ENCODE measurements around the gene USHBP1. TPM values are rescaled to one million over a fixed set of nuclear protein-coding genes. Genes with fewer than 3 reads are reported as not detected.

Gene USHBP1
- total and polyA plus RNA-seq, 2 of the 4 experiments (the other 2 are of a cell fraction), result not detected

- Histone ChIP-seq H3K27ac (ENCODE audit: insufficient read depth, low read length) (no peak overlapping the region), H3K4me2 (ENCODE audit: low read depth, low read length) (no peak overlapping the region), H2BK120ac (ENCODE audit: low read depth, low read length) (no peak overlapping the region), H4K20me1 (ENCODE audit: insufficient read depth, low read length) (peaks cover 5% of the 10 kb centered on the region), H3K27me3 (ENCODE audit: control insufficient read depth, insufficient read depth, low read length) (no peaks in the 10 kb centered on the region), H2AK9ac (replicated peaks; ENCODE audit: low read depth, low read length, poor library complexity) (no peak overlapping the region), H2AK5ac (ENCODE audit: low read depth, low read length) (no peak overlapping the region), H4K5ac (ENCODE audit: low read depth, low read length) (no peak overlapping the region), H3K4ac (ENCODE audit: low read depth, low read length) (no peak overlapping the region), H3K56ac (ENCODE audit: extremely low read depth, insufficient read depth, low read length) (no peak overlapping the region), H3K36me3 (ENCODE audit: control insufficient read depth, insufficient read depth, low read length) (peaks cover 32% of the 10 kb centered on the region), H4K8ac (ENCODE audit: low read depth in 2 of 2, low read length in 2 of 2) (no peak overlapping the region), H2BK20ac (ENCODE audit: low read depth, low read length) (no peak overlapping the region), H3K9ac (ENCODE audit: low read depth, low read length) (no peak overlapping the region), H3K4me1 (ENCODE audit: control insufficient read depth, insufficient read depth, low read length) (peaks cover 3% of the 10 kb centered on the region), H3K14ac (replicated peaks; ENCODE audit: low read depth, low read length) (no peak overlapping the region), H3K23ac (ENCODE audit: low read depth, low read length) (no peak overlapping the region), H2AFZ (replicated peaks; ENCODE audit: low read length, poor library complexity) (no peak overlapping the region), H3K18ac (ENCODE audit: low read depth, low read length) (no peak overlapping the region), H4K91ac (ENCODE audit: insufficient read depth, low read depth, low read length) (no peak overlapping the region), H3K4me3 (ENCODE audit: insufficient read depth, low read depth, low read length) (no peak overlapping the region), H2BK15ac (ENCODE audit: low read depth, low read length) (no peak overlapping the region), H2BK5ac (ENCODE audit: low read depth, low read length, poor library complexity, severe bottlenecking) (no peak overlapping the region), H3K9me1 (ENCODE audit: insufficient read depth, low read length) (peaks cover 9% of the 10 kb centered on the region; the same call in 1 of the 2 replicates), H3K79me1 (ENCODE audit: low read depth in 1 of 2, low read length in 2 of 2) (peaks cover 24 to 58% of the 10 kb centered on the region in 2 experiments), H3K9me3 (ENCODE audit: control insufficient read depth, insufficient read depth, low read length) (no peaks in the 10 kb centered on the region)
- ChIA-PET POLR2A (ENCODE audit: unreplicated experiment) (no interaction called here), CTCF (interaction anchor here (0.6 kb wide), 1 partner anchor 726 kb away, joined by 4 read pairs; no protein-coding TSS in a partner anchor)
- ATAC-seq (ENCODE audit: low read depth) (no peak), DNase-seq (no peak)
- TF ChIP-seq BHLHE40 (IDR thresholded peaks at IDR 0.05; ENCODE audit: low read depth, low read length) (no peak), NFE2L2 (IDR thresholded peaks at IDR 0.05; ENCODE audit: low read depth, low read length) (no peak), FOS (IDR thresholded peaks at IDR 0.05; ENCODE audit: low read depth, low read length) (no peak), MXI1 (IDR thresholded peaks at IDR 0.05; ENCODE audit: borderline replicate concordance, low read depth, low read length) (no peak), RAD21 (IDR thresholded peaks at IDR 0.05; ENCODE audit: low read length) (no peak)
- no TSS peak for BruUV-seq (replicated peaks)
- no CpG with 5 or more reads among the region's 3 CpGs for WGBS, 2 experiments (ENCODE audit: extremely low coverage in 2 of 2, insufficient read length in 1 of 2)
- dilution Hi-C loops (cut with HindIII; ENCODE audit: low sequenced_read_pairs, unreplicated experiment), result no loop called here
- intact Hi-C loops (cut with micrococcal nuclease), result no loop called here
- in situ Hi-C loops (cut with MboI; ENCODE audit: low sequenced_read_pairs), result no loop called here
Measured at GRCh38 chr19:17229890-17230289, 34.7 kb downstream of the USHBP1 start.
